NAMALWA (cell line): ENCODE results near the gene C19orf81.
"Not testable (repeated sequence)": the region's sequence is repeated elsewhere in the genome, so short reads cannot be mapped to it uniquely, and the experiment has no call there.

Source experiments
- DNase-seq: peaks from one replicate; pipeline ENCODE4 v3.0.0-alpha.2; 2015; ENCODE audit warnings: low spot score

C19orf81 gene

GRCh38 chr19:50649433-50650391, at the start of gene C19orf81:
TSS of gene C19orf81 (plus strand) at chr19:50649445. CDS start at chr19:50649445, 0 bp downstream.
- DNase-seq, result peak; percentile 73

GRCh38 chr19:50601407-50602088, 47.7 kb upstream of the C19orf81 start:
- no peak for DNase-seq

- DNase-seq, result no peak
These were observed 47.2 kb upstream of the C19orf81 start for GRCh38 chr19:50602089-50602422.

GRCh38 chr19:50602496-50602895, 46.7 kb upstream of the C19orf81 start:
- no peak for DNase-seq

GRCh38 chr19:50602935-50603334, 46.3 kb upstream of the C19orf81 start:
- DNase-seq, result no peak

- DNase-seq, result peak; percentile 33
These were observed 44.8 kb upstream of the C19orf81 start for GRCh38 chr19:50604264-50605073.

GRCh38 chr19:50606059-50606836, 43.0 kb upstream of the C19orf81 start:
- DNase-seq, result not testable (repeated sequence)

- no peak for DNase-seq
These were observed 41.9 kb upstream of the C19orf81 start for GRCh38 chr19:50607388-50607787.

GRCh38 chr19:50607874-50608785, 41.1 kb upstream of the C19orf81 start:
- peak; percentile 96 for DNase-seq

- not testable (repeated sequence) for DNase-seq
These were observed 36.5 kb upstream of the C19orf81 start for GRCh38 chr19:50612504-50613404.

- DNase-seq, result not testable (repeated sequence)
These were observed 30.9 kb upstream of the C19orf81 start for GRCh38 chr19:50618379-50618778.

GRCh38 chr19:50619184-50619583, 30.1 kb upstream of the C19orf81 start:
- DNase-seq, result not testable (repeated sequence)

GRCh38 chr19:50620394-50620906, 28.8 kb upstream of the C19orf81 start:
- DNase-seq, result not testable (repeated sequence)

- no peak for DNase-seq
These were observed 24.2 kb upstream of the C19orf81 start for GRCh38 chr19:50624949-50625600.

- no peak for DNase-seq
These were observed 23.2 kb upstream of the C19orf81 start for GRCh38 chr19:50626011-50626410.

GRCh38 chr19:50626795-50627194, 22.4 kb upstream of the C19orf81 start:
- DNase-seq, result no peak

- no peak for DNase-seq
These were observed 21.1 kb upstream of the C19orf81 start for GRCh38 chr19:50628146-50628545.

GRCh38 chr19:50628551-50628950, 20.7 kb upstream of the C19orf81 start:
- DNase-seq, result no peak

GRCh38 chr19:50629194-50629593, 20.1 kb upstream of the C19orf81 start:
- DNase-seq, result no peak
